ENCODE measurements around the gene NEIL3.
"Not testable (repeated sequence)": the region's sequence is repeated elsewhere in the genome, so short reads cannot be mapped to it uniquely, and the experiment has no call there.

NEIL3 gene

GRCh38 chr4:177304094-177304493, 5.6 kb upstream of the NEIL3 start:
- H3F3A ChIP-seq (ENCODE audit: insufficient read depth, low read length), result no peaks in the 10 kb centered on the region
- no peaks in the 10 kb centered on the region for H3K4me1 ChIP-seq (ENCODE audit: low read length)
- no peaks in the 10 kb centered on the region for H3K9me2 ChIP-seq (replicated peaks; ENCODE audit: insufficient read depth, low read length)
- H3K4me3 ChIP-seq (ENCODE audit: low read length), result no peak overlapping the region
- no peak overlapping the region for H3K27ac ChIP-seq (ENCODE audit: low read length)
- H3K27me3 ChIP-seq (replicated peaks; ENCODE audit: insufficient read depth, low read length), result no peaks in the 10 kb centered on the region
- TF ChIP-seq EZH2 (optimal IDR thresholded peaks at IDR 0.05; ENCODE audit: low read depth, low read length) (no peak), EZH2phosphoT487 (IDR thresholded peaks at IDR 0.05; ENCODE audit: low read length) (no peak), CTCF (IDR thresholded peaks at IDR 0.05; ENCODE audit: low read length) (no peak)
- H3K79me2 ChIP-seq (ENCODE audit: low read length), result no peaks in the 10 kb centered on the region
- H3K4me2 ChIP-seq (ENCODE audit: low read depth, low read length), result no peak overlapping the region
- H3K9ac ChIP-seq (ENCODE audit: low read length), result no peak overlapping the region
- no peak overlapping the region for H2AFZ ChIP-seq (ENCODE audit: low read length)
- no peak for DNase-seq
- no peaks in the 10 kb centered on the region for H3K36me3 ChIP-seq (replicated peaks; ENCODE audit: insufficient read depth, low read length)
- no peaks in the 10 kb centered on the region for H4K20me1 ChIP-seq (ENCODE audit: insufficient read depth, low read length)
- H3K9me3 ChIP-seq (replicated peaks; ENCODE audit: insufficient read depth, low read length), result no peaks in the 10 kb centered on the region

- not testable (repeated sequence) for H3K27ac ChIP-seq (ENCODE audit: low read length); H2AFZ ChIP-seq (ENCODE audit: low read length); H3F3A ChIP-seq (ENCODE audit: insufficient read depth, low read length); DNase-seq; H3K9ac ChIP-seq (ENCODE audit: low read length); H3K4me3 ChIP-seq (ENCODE audit: low read length); H3K4me2 ChIP-seq (ENCODE audit: low read depth, low read length); H3K79me2 ChIP-seq (ENCODE audit: low read length); H3K9me2 ChIP-seq (replicated peaks; ENCODE audit: insufficient read depth, low read length); H3K9me3 ChIP-seq (replicated peaks; ENCODE audit: insufficient read depth, low read length); H3K4me1 ChIP-seq (ENCODE audit: low read length); H3K36me3 ChIP-seq (replicated peaks; ENCODE audit: insufficient read depth, low read length); H3K27me3 ChIP-seq (replicated peaks; ENCODE audit: insufficient read depth, low read length); H4K20me1 ChIP-seq (ENCODE audit: insufficient read depth, low read length)
Observed at GRCh38 chr4:177304864-177305263, 4.8 kb upstream of the NEIL3 start.

- Histone ChIP-seq H3K9me2 (replicated peaks; ENCODE audit: insufficient read depth, low read length) (no peaks in the 10 kb centered on the region), H4K20me1 (ENCODE audit: insufficient read depth, low read length) (no peaks in the 10 kb centered on the region), H2AFZ (ENCODE audit: low read length) (no peak overlapping the region), H3K27me3 (replicated peaks; ENCODE audit: insufficient read depth, low read length) (no peaks in the 10 kb centered on the region), H3K9ac (ENCODE audit: low read length) (no peak overlapping the region), H3K4me3 (ENCODE audit: low read length) (no peak overlapping the region), H3K4me1 (ENCODE audit: low read length) (0 out of 2 replicates have a peak, but pooled peaks cover 3% of the 10 kb centered on the region), H3K36me3 (replicated peaks; ENCODE audit: insufficient read depth, low read length) (no peaks in the 10 kb centered on the region), H3K4me2 (ENCODE audit: low read depth, low read length) (no peak overlapping the region), H3F3A (ENCODE audit: insufficient read depth, low read length) (no peaks in the 10 kb centered on the region), H3K9me3 (replicated peaks; ENCODE audit: insufficient read depth, low read length) (no peaks in the 10 kb centered on the region), H3K79me2 (ENCODE audit: low read length) (peaks cover 28% of the 10 kb centered on the region), H3K27ac (ENCODE audit: low read length) (no peak overlapping the region)
- TF ChIP-seq EZH2 (optimal IDR thresholded peaks at IDR 0.05; ENCODE audit: low read depth, low read length) (no peak), EZH2phosphoT487 (IDR thresholded peaks at IDR 0.05; ENCODE audit: low read length) (no peak), CTCF (IDR thresholded peaks at IDR 0.05; ENCODE audit: low read length) (no peak)
- DNase-seq, result no peak
Observed at GRCh38 chr4:177308125-177308524, 1.5 kb upstream of the NEIL3 start.

GRCh38 chr4:177308847-177309521, 690 bp upstream of the NEIL3 start:
- peak overlapping the region; percentile 67 for H3K4me2 ChIP-seq (ENCODE audit: low read depth, low read length)
- H3K9me3 ChIP-seq (replicated peaks; ENCODE audit: insufficient read depth, low read length), result no peaks in the 10 kb centered on the region
- no peaks in the 10 kb centered on the region for H3K9me2 ChIP-seq (replicated peaks; ENCODE audit: insufficient read depth, low read length)
- H3K27ac ChIP-seq (ENCODE audit: low read length), result peak overlapping the region; percentile 64; the same call in 1 of the 2 replicates
- H3K4me1 ChIP-seq (ENCODE audit: low read length), result 0 out of 2 replicates have a peak, but pooled peaks cover 3% of the 10 kb centered on the region
- TF ChIP-seq EZH2 (optimal IDR thresholded peaks at IDR 0.05; ENCODE audit: low read depth, low read length) (no peak), EZH2phosphoT487 (IDR thresholded peaks at IDR 0.05; ENCODE audit: low read length) (no peak), CTCF (IDR thresholded peaks at IDR 0.05; ENCODE audit: low read length) (no peak)
- H3K79me2 ChIP-seq (ENCODE audit: low read length), result peaks cover 35% of the 10 kb centered on the region
- H4K20me1 ChIP-seq (ENCODE audit: insufficient read depth, low read length), result no peaks in the 10 kb centered on the region
- peak overlapping the region; percentile 97 for H2AFZ ChIP-seq (ENCODE audit: low read length)
- DNase-seq, result peak; percentile 50
- H3K9ac ChIP-seq (ENCODE audit: low read length), result peak overlapping the region; percentile 82; the same call in 1 of the 2 replicates
- no peaks in the 10 kb centered on the region for H3F3A ChIP-seq (ENCODE audit: insufficient read depth, low read length)
- peak overlapping the region; percentile 95 for H3K4me3 ChIP-seq (ENCODE audit: low read length)
- H3K27me3 ChIP-seq (replicated peaks; ENCODE audit: insufficient read depth, low read length), result no peaks in the 10 kb centered on the region
- no peaks in the 10 kb centered on the region for H3K36me3 ChIP-seq (replicated peaks; ENCODE audit: insufficient read depth, low read length)

Data from MM.1S (cell line).